ENCODE measurements around the gene PLCG1.

PLCG1 gene

GRCh38 chr20:41142245-41142644, 4.9 kb downstream of the PLCG1 start:
- peaks cover 40% of the 10 kb centered on the region for H3K4me1 ChIP-seq (ENCODE audit: control insufficient read depth, insufficient read depth, low read depth, low read length)
- H4K8ac ChIP-seq (ENCODE audit: low read length) = no peak overlapping the region
- peaks cover 7% of the 10 kb centered on the region for H3K79me1 ChIP-seq (replicated peaks; ENCODE audit: low read length, poor library complexity, severe bottlenecking)
- H3K23ac ChIP-seq (ENCODE audit: low read length in 2 of 2) = no peak overlapping the region
- H3K27ac ChIP-seq (ENCODE audit: low read length, poor library complexity, severe bottlenecking) = no peak overlapping the region
- H2AFZ ChIP-seq (ENCODE audit: low read depth, low read length) = no peak overlapping the region
- H2BK15ac ChIP-seq (ENCODE audit: low read depth, poor library complexity, severe bottlenecking) = no peak overlapping the region
- no peak overlapping the region for H3K9ac ChIP-seq (ENCODE audit: low read length)
- peaks cover 0 to 15% of the 10 kb centered on the region in 2 experiments for H3K36me3 ChIP-seq (ENCODE audit: control insufficient read depth in 1 of 2, insufficient read depth in 2 of 2, low read depth in 1 of 2, low read length in 2 of 2)
- 94% methylated on average over 4 of the region's 4 CpGs for WGBS
- peak overlapping the region in 1 of 2 experiments; percentile 40 for H2BK12ac ChIP-seq (ENCODE audit: low read length in 2 of 2)
- H3K18ac ChIP-seq (ENCODE audit: low read depth in 1 of 2, low read length in 2 of 2) = peak overlapping the region in 1 of 2 experiments; percentile 18
- peak overlapping the region in 1 of 2 experiments; percentile 57 for H3K14ac ChIP-seq (ENCODE audit: low read length in 2 of 2)
- H2BK120ac ChIP-seq (ENCODE audit: low read depth, low read length) = no peak overlapping the region
- H3K9me3 ChIP-seq (ENCODE audit: control insufficient read depth, low read length) = no peaks in the 10 kb centered on the region
- no peak overlapping the region for H2BK5ac ChIP-seq (ENCODE audit: low read depth, low read length, poor library complexity, severe bottlenecking)
- no peak overlapping the region for H2AK5ac ChIP-seq (ENCODE audit: low read length, severe bottlenecking)
- no peak overlapping the region for H3K4ac ChIP-seq (ENCODE audit: low read depth in 1 of 2, low read length in 2 of 2)
- H3K4me3 ChIP-seq (ENCODE audit: insufficient read depth in 1 of 2, low read depth in 1 of 2, low read length in 2 of 2) = no peak overlapping the region
- H4K91ac ChIP-seq (ENCODE audit: low read length) = no peak overlapping the region
- H3K4me2 ChIP-seq (ENCODE audit: low read length, poor library complexity, severe bottlenecking) = no peak overlapping the region
- H3K27me3 ChIP-seq (ENCODE audit: control insufficient read depth in 1 of 2, insufficient read depth in 1 of 2, low read length in 2 of 2) = no peaks in the 10 kb centered on the region
- no peak for DNase-seq

DNA sequence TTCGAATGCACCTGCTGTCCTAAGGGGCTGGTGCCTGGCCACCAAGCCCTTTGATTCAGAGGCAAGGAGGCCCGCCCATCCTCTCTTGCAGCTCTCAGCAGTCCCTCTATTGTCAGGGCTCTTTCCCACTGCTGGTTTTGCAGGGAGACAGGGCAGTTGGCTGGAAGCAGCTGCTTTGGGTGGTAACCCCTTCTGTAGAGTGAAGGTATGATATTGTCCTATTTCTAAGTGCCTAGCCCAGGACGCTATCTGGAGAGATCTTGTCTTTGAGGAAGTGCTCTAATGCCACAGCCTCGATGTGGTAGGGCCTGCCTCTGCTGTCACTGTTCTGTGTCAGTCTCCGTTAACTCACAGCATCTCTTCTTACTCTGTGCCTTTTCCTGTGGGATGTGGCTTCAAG, 5.6 kb downstream of the PLCG1 start:
- no peak overlapping the region for H3K27ac ChIP-seq (ENCODE audit: low read length, poor library complexity, severe bottlenecking)
- H2BK120ac ChIP-seq (ENCODE audit: low read depth, low read length) = no peak overlapping the region
- H3K18ac ChIP-seq (ENCODE audit: low read depth in 1 of 2, low read length in 2 of 2) = peak overlapping the region in 1 of 2 experiments; percentile 35
- peaks cover 42% of the 10 kb centered on the region for H3K4me1 ChIP-seq (ENCODE audit: control insufficient read depth, insufficient read depth, low read depth, low read length)
- no peak overlapping the region for H2AFZ ChIP-seq (ENCODE audit: low read depth, low read length)
- no peak overlapping the region for H3K4me2 ChIP-seq (ENCODE audit: low read length, poor library complexity, severe bottlenecking)
- peaks cover 0 to 15% of the 10 kb centered on the region in 2 experiments for H3K36me3 ChIP-seq (ENCODE audit: control insufficient read depth in 1 of 2, insufficient read depth in 2 of 2, low read depth in 1 of 2, low read length in 2 of 2)
- no peak overlapping the region for H2BK15ac ChIP-seq (ENCODE audit: low read depth, poor library complexity, severe bottlenecking)
- no peak overlapping the region for H2BK12ac ChIP-seq (ENCODE audit: low read length in 2 of 2)
- H3K27me3 ChIP-seq (ENCODE audit: control insufficient read depth in 1 of 2, insufficient read depth in 1 of 2, low read length in 2 of 2) = no peaks in the 10 kb centered on the region
- no peak overlapping the region for H2BK5ac ChIP-seq (ENCODE audit: low read depth, low read length, poor library complexity, severe bottlenecking)
- no peak overlapping the region for H3K9ac ChIP-seq (ENCODE audit: low read length)
- H3K23ac ChIP-seq (ENCODE audit: low read length in 2 of 2) = no peak overlapping the region
- H3K14ac ChIP-seq (ENCODE audit: low read length in 2 of 2) = peak overlapping the region in 1 of 2 experiments; percentile 19
- WGBS = 83% methylated on average over 4 of the region's 5 CpGs
- no peaks in the 10 kb centered on the region for H3K9me3 ChIP-seq (ENCODE audit: control insufficient read depth, low read length)
- no peak overlapping the region for H2AK5ac ChIP-seq (ENCODE audit: low read length, severe bottlenecking)
- no peak overlapping the region for H3K4ac ChIP-seq (ENCODE audit: low read depth in 1 of 2, low read length in 2 of 2)
- peaks cover 7% of the 10 kb centered on the region for H3K79me1 ChIP-seq (replicated peaks; ENCODE audit: low read length, poor library complexity, severe bottlenecking)
- H4K91ac ChIP-seq (ENCODE audit: low read length) = peak overlapping the region; percentile 22
- DNase-seq = no peak
- H3K4me3 ChIP-seq (ENCODE audit: insufficient read depth in 1 of 2, low read depth in 1 of 2, low read length in 2 of 2) = no peak overlapping the region
- no peak overlapping the region for H4K8ac ChIP-seq (ENCODE audit: low read length)

GRCh38 chr20:41143354-41143753, 6.0 kb downstream of the PLCG1 start:
- 97% methylated on average over 2 of the region's 2 CpGs for WGBS

DNA sequence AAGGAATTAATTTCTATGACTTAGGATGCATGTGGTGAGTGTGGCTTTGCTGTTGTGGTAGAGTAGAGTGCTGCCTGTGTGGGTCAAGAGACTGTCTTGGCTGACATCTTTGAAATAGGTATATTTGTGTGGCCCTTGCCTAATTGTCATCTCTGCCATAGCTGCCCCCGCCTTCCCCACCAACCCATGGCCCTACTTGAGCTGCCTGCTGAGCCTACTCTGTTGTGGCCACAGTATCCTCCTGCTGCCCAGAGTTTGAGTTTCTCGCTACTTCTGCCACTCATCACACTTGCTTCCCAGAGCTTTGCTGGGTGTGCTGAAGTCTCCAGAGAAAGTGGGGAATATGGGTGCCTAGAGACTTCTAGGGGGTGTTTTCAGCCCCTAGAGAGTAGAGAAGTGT, 8.0 kb downstream of the PLCG1 start:
- Histone ChIP-seq H3K36me3 (ENCODE audit: control insufficient read depth in 1 of 2, insufficient read depth in 2 of 2, low read depth in 1 of 2, low read length in 2 of 2) (peaks cover 0 to 13% of the 10 kb centered on the region in 2 experiments), H3K9me3 (ENCODE audit: control insufficient read depth, low read length) (no peaks in the 10 kb centered on the region), H3K23ac (ENCODE audit: low read length in 2 of 2) (no peak overlapping the region), H4K8ac (ENCODE audit: low read length) (no peak overlapping the region), H3K4me3 (ENCODE audit: insufficient read depth in 1 of 2, low read depth in 1 of 2, low read length in 2 of 2) (no peak overlapping the region), H2AFZ (ENCODE audit: low read depth, low read length) (no peak overlapping the region), H2BK12ac (ENCODE audit: low read length in 2 of 2) (no peak overlapping the region), H3K4me2 (ENCODE audit: low read length, poor library complexity, severe bottlenecking) (no peak overlapping the region), H3K27me3 (ENCODE audit: control insufficient read depth in 1 of 2, insufficient read depth in 1 of 2, low read length in 2 of 2) (no peaks in the 10 kb centered on the region), H3K79me1 (replicated peaks; ENCODE audit: low read length, poor library complexity, severe bottlenecking) (peaks cover 12% of the 10 kb centered on the region), H2AK5ac (ENCODE audit: low read length, severe bottlenecking) (no peak overlapping the region), H3K18ac (ENCODE audit: low read depth in 1 of 2, low read length in 2 of 2) (no peak overlapping the region), H3K4me1 (ENCODE audit: control insufficient read depth, insufficient read depth, low read depth, low read length) (peaks cover 34% of the 10 kb centered on the region), H3K9ac (ENCODE audit: low read length) (no peak overlapping the region), H2BK15ac (ENCODE audit: low read depth, poor library complexity, severe bottlenecking) (no peak overlapping the region), H2BK120ac (ENCODE audit: low read depth, low read length) (no peak overlapping the region), H3K4ac (ENCODE audit: low read depth in 1 of 2, low read length in 2 of 2) (no peak overlapping the region), H3K27ac (ENCODE audit: low read length, poor library complexity, severe bottlenecking) (no peak overlapping the region), H3K14ac (ENCODE audit: low read length in 2 of 2) (no peak overlapping the region), H4K91ac (ENCODE audit: low read length) (no peak overlapping the region), H2BK5ac (ENCODE audit: low read depth, low read length, poor library complexity, severe bottlenecking) (no peak overlapping the region)
- no peak for DNase-seq
- 100% methylated on average over 1 of the region's 2 CpGs for WGBS

More at GRCh38 chr20:41143354-41143753, 6.0 kb downstream of the PLCG1 start:
- Histone ChIP-seq H3K36me3 (ENCODE audit: control insufficient read depth in 1 of 2, insufficient read depth in 2 of 2, low read depth in 1 of 2, low read length in 2 of 2) (peaks cover 0 to 15% of the 10 kb centered on the region in 2 experiments), H2AK5ac (ENCODE audit: low read length, severe bottlenecking) (no peak overlapping the region), H2AFZ (ENCODE audit: low read depth, low read length) (no peak overlapping the region), H3K9me3 (ENCODE audit: control insufficient read depth, low read length) (no peaks in the 10 kb centered on the region), H3K23ac (ENCODE audit: low read length in 2 of 2) (no peak overlapping the region), H2BK5ac (ENCODE audit: low read depth, low read length, poor library complexity, severe bottlenecking) (no peak overlapping the region), H3K14ac (ENCODE audit: low read length in 2 of 2) (peak overlapping the region in 1 of 2 experiments; percentile 19), H3K4me3 (ENCODE audit: insufficient read depth in 1 of 2, low read depth in 1 of 2, low read length in 2 of 2) (no peak overlapping the region), H4K8ac (ENCODE audit: low read length) (no peak overlapping the region), H3K27ac (ENCODE audit: low read length, poor library complexity, severe bottlenecking) (no peak overlapping the region), H3K4ac (ENCODE audit: low read depth in 1 of 2, low read length in 2 of 2) (no peak overlapping the region), H3K4me1 (ENCODE audit: control insufficient read depth, insufficient read depth, low read depth, low read length) (peaks cover 43% of the 10 kb centered on the region), H3K18ac (ENCODE audit: low read depth in 1 of 2, low read length in 2 of 2) (no peak overlapping the region), H3K79me1 (replicated peaks; ENCODE audit: low read length, poor library complexity, severe bottlenecking) (peaks cover 7% of the 10 kb centered on the region), H3K9ac (ENCODE audit: low read length) (no peak overlapping the region), H3K4me2 (ENCODE audit: low read length, poor library complexity, severe bottlenecking) (no peak overlapping the region), H3K27me3 (ENCODE audit: control insufficient read depth in 1 of 2, insufficient read depth in 1 of 2, low read length in 2 of 2) (no peaks in the 10 kb centered on the region), H2BK15ac (ENCODE audit: low read depth, poor library complexity, severe bottlenecking) (no peak overlapping the region), H4K91ac (ENCODE audit: low read length) (no peak overlapping the region), H2BK12ac (ENCODE audit: low read length in 2 of 2) (no peak overlapping the region), H2BK120ac (ENCODE audit: low read depth, low read length) (no peak overlapping the region)
- DNase-seq = no peak
